ENCODE measurements around the gene PRDX1.
"Not testable (repeated sequence)": the region's sequence is repeated elsewhere in the genome, so short reads cannot be mapped to it uniquely, and the experiment has no call there.

DNA sequence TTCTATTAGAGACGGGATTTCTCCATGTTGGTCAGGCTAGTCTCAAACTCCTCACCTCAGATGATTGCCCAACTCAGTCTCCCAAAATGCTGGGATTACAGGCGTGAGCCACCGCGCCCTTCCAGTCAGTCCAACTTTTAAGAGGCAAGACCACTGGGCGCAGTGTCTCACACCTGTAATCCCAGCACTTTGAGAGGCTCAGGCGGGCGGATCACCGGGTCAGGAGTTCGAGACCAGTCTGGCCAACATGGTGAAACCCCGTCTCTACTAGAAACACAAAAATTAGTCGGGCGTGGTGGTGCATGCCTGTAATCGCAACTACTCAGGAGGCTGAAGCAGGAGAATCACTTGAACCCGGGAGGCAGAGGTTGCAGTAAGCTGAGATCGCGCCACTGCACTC, 1.9 kb downstream of the PRDX1 start:
- TF ChIP-seq, protein P1, sequence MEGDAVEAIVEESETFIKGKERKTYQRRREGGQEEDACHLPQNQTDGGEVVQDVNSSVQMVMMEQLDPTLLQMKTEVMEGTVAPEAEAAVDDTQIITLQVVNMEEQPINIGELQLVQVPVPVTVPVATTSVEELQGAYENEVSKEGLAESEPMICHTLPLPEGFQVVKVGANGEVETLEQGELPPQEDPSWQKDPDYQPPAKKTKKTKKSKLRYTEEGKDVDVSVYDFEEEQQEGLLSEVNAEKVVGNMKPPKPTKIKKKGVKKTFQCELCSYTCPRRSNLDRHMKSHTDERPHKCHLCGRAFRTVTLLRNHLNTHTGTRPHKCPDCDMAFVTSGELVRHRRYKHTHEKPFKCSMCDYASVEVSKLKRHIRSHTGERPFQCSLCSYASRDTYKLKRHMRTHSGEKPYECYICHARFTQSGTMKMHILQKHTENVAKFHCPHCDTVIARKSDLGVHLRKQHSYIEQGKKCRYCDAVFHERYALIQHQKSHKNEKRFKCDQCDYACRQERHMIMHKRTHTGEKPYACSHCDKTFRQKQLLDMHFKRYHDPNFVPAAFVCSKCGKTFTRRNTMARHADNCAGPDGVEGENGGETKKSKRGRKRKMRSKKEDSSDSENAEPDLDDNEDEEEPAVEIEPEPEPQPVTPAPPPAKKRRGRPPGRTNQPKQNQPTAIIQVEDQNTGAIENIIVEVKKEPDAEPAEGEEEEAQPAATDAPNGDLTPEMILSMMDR (IDR thresholded peaks at IDR 0.05; ENCODE audit: low read depth, low read length), result not testable (repeated sequence)
- TF ChIP-seq EZH2phosphoT487 (IDR thresholded peaks at IDR 0.05; ENCODE audit: low read depth), result not testable (repeated sequence)
